KMS-11 (cell line): ENCODE measurements around the gene ACTN4.

ENCODE experiments used
- H2AFZ ChIP-seq: fragments of 200-600 bp; sonication (generic); 2 replicates; pipeline ENCODE4 v1.6.1; 2016; ENCODE audit warnings: antibody characterized with exemption, mixed run types, low read depth
- H3K27ac ChIP-seq: fragments of 200-600 bp; sonication (generic); 2 replicates; pipeline ENCODE4 v1.6.1; 2016; ENCODE audit warnings: mild to moderate bottlenecking, mixed run types
- H3K27me3 ChIP-seq: fragments of 200-600 bp; sonication (generic); 2 replicates; pipeline ENCODE4 v1.6.1; 2017; ENCODE audit warnings: mild to moderate bottlenecking, low read depth, mixed run types, moderate library complexity; ENCODE audit not compliant: insufficient read depth
- H3K36me3 ChIP-seq: fragments of 200-600 bp; sonication (generic); 2 replicates; pipeline ENCODE4 v1.6.1; 2017; ENCODE audit warnings: mild to moderate bottlenecking, mixed run types; ENCODE audit not compliant: insufficient read depth
- H3K4me1 ChIP-seq: fragments of 200-600 bp; sonication (generic); 2 replicates; pipeline ENCODE4 v1.6.1; 2016; ENCODE audit warnings: mild to moderate bottlenecking, low read depth, mixed run types; ENCODE audit not compliant: poor library complexity, severe bottlenecking
- H3K4me2 ChIP-seq: fragments of 200-600 bp; sonication (generic); 2 replicates; pipeline ENCODE4 v1.7.0; 2016; ENCODE audit warnings: mild to moderate bottlenecking, mixed run types
- H3K4me3 ChIP-seq: fragments of 200-600 bp; sonication (generic); IDR thresholded peaks from 2 replicates; pipeline ENCODE4 v1.6.1; 2017; ENCODE audit warnings: low read depth, low read length, mixed read lengths; ENCODE audit not compliant: insufficient read depth
- H3K79me2 ChIP-seq: fragments of 200-600 bp; sonication (generic); 2 replicates; pipeline ENCODE4 v1.6.1; 2016; ENCODE audit warnings: low read depth, mixed run types; ENCODE audit not compliant: insufficient read depth
- H3K9ac ChIP-seq: fragments of 200-600 bp; sonication (generic); 2 replicates; pipeline ENCODE4 v1.6.1; 2016; ENCODE audit warnings: mild to moderate bottlenecking, mixed run types
- H4K20me1 ChIP-seq: fragments of 200-600 bp; sonication (generic); 2 replicates; pipeline ENCODE4 v1.6.1; 2016; ENCODE audit warnings: mild to moderate bottlenecking, mixed run types; ENCODE audit not compliant: insufficient read depth
- CTCF ChIP-seq: fragments of 200-600 bp; sonication (generic); conservative IDR thresholded peaks from 2 replicates; pipeline ENCODE4 v1.6.1; 2017; ENCODE audit warnings: low read depth, mild to moderate bottlenecking, antibody characterized with exemption, low read length, moderate library complexity, mixed read lengths

The ACTN4 gene

DNA sequence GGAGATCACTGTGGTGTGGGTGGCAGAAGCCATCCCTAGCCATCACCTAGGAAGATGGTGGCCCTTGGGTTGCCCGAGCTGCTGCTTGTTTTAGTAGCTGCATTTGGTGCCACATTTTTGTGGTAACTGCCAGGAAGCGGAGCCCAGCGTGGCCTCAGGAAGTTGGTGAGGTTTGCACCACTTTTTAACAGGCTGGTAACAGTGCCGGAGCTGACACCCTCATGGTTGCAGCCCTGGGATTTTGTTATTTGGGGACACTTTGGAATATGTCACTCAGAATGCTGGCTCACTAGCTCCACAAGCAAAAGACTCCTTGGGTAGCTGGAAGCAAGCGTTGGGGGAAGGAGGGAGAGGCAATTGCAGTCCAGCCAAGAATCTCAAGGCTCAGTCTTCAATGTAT lies 22.1 kb downstream of the ACTN4 start:
- H3K79me2 ChIP-seq: peaks cover 50% of the 10 kb centered on the region; the same call in 1 of the 2 replicates
- no peak overlapping the region for H3K4me2 ChIP-seq
- no peak overlapping the region for H3K4me3 ChIP-seq
- TF ChIP-seq CTCF: no peak
- H2AFZ ChIP-seq: no peak overlapping the region
- H3K36me3 ChIP-seq: no peaks in the 10 kb centered on the region
- no peaks in the 10 kb centered on the region for H3K27me3 ChIP-seq
- H4K20me1 ChIP-seq: no peaks in the 10 kb centered on the region
- H3K9ac ChIP-seq: no peak overlapping the region
- peaks cover 10% of the 10 kb centered on the region for H3K4me1 ChIP-seq
- H3K27ac ChIP-seq: no peak overlapping the region

DNA sequence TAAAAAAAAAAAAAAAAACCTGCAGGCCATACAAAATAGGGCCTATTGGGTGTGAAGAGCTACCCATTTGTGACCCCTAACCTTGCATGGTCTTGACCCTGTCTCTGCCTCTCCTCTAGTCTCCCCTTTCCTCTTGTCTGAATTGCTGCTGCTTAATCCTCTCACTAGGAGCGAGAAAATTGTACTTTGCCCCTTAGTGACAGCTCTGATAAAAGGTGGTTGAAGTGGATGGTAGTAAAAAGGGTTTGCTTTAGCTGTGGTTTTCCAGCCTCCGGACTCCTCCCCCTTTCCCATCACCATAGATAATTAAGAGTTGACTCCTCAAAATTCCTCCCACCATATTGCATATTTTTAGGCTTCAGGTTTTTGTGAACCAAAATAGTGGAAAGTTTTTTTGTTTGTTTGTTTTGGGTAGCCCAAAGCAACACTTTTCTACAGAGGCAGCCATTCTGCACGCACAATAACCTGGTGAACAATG lies 23.5 kb downstream of the ACTN4 start:
- no peak overlapping the region for H2AFZ ChIP-seq
- H3K27me3 ChIP-seq: no peaks in the 10 kb centered on the region
- no peak for TF ChIP-seq CTCF
- no peaks in the 10 kb centered on the region for H3K36me3 ChIP-seq
- peaks cover 50% of the 10 kb centered on the region; the same call in 1 of the 2 replicates for H3K79me2 ChIP-seq
- H3K4me2 ChIP-seq: no peak overlapping the region
- no peaks in the 10 kb centered on the region for H4K20me1 ChIP-seq
- peaks cover 20% of the 10 kb centered on the region for H3K4me1 ChIP-seq
- no peak overlapping the region for H3K4me3 ChIP-seq
- no peak overlapping the region for H3K27ac ChIP-seq
- H3K9ac ChIP-seq: no peak overlapping the region

DNA sequence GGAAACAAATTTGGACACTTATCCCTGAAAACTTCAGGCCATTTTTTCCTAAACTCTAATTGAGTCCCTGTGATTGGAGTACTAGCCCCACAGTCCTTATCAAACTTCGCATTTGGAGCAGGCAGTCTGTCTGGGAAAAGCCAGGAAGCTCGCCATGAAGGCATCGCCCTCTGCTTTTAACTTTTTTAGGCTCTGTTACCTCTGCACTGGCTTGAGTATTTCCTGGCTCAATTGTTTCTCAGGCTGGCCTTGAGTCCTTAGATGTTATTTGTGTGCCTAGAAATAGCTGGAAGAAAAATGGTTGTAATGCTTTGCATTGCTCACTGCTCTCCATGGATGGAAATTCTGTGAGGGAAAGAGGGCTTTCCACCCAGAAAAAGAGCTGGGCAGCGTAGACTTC lies 24.2 kb downstream of the ACTN4 start:
- TF ChIP-seq CTCF: no peak
- Histone ChIP-seq H4K20me1 (no peaks in the 10 kb centered on the region), H3K4me1 (peaks cover 20% of the 10 kb centered on the region), H3K27ac (no peak overlapping the region), H3K9ac (no peak overlapping the region), H3K36me3 (no peaks in the 10 kb centered on the region), H2AFZ (no peak overlapping the region), H3K4me3 (no peak overlapping the region), H3K4me2 (no peak overlapping the region), H3K79me2 (peaks cover 48% of the 10 kb centered on the region; the same call in 1 of the 2 replicates), H3K27me3 (no peaks in the 10 kb centered on the region)

DNA sequence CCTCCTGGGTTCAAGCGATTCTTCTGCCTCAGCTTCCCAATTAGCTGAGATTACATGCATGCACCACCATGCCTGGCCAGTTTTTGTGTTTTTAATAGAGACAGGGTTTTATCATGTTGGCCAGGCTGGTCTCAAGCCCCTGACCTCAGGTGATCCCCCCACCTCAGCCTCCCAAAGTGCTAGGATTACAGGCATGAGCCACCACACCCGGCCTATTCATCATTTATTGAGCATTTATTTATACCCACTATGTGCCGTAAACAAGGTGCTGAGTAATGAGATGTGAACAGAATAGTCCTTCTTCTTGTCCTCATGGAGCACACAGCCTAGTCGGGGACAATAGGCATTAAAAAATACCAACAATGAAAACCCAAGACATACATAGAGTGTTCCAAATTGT lies 25.6 kb downstream of the ACTN4 start:
- Histone ChIP-seq H3K4me2 (no peak overlapping the region), H3K79me2 (peaks cover 47% of the 10 kb centered on the region; the same call in 1 of the 2 replicates), H4K20me1 (no peaks in the 10 kb centered on the region), H3K36me3 (no peaks in the 10 kb centered on the region), H3K4me3 (no peak overlapping the region), H3K9ac (no peak overlapping the region), H3K4me1 (peaks cover 20% of the 10 kb centered on the region), H3K27ac (no peak overlapping the region), H3K27me3 (no peaks in the 10 kb centered on the region), H2AFZ (no peak overlapping the region)
- no peak for TF ChIP-seq CTCF
